Hypothalamus (tissue), 51 donors: ENCODE results near the gene TMEM106A.
"Not testable (repeated sequence)": the region's sequence is repeated elsewhere in the genome, so short reads cannot be mapped to it uniquely, and the experiment has no call there.

ENCODE experiments used
- DNase-seq, 51 donors: peaks; one replicate each; lab custom pipeline; 2025; lab: John Stamatoyannopoulos, UW

TMEM106A gene

GRCh38 chr17:43213545-43213944, 1.9 kb downstream of the TMEM106A start:
- DNase-seq = no peak

GRCh38 chr17:43215341-43215740, 3.7 kb downstream of the TMEM106A start:
- DNase-seq = no peak

- no peak for DNase-seq
These were observed 4.7 kb downstream of the TMEM106A start for GRCh38 chr17:43216369-43216761.

- DNase-seq = no peak
These were observed 5.3 kb downstream of the TMEM106A start for GRCh38 chr17:43216762-43217613.

- no peak for DNase-seq
These were observed 6.0 kb downstream of the TMEM106A start for GRCh38 chr17:43217614-43218087.

- DNase-seq = no peak
These were observed 7.3 kb downstream of the TMEM106A start for GRCh38 chr17:43219001-43219400.

GRCh38 chr17:43219746-43220380, 8.2 kb downstream of the TMEM106A start:
- no peak for DNase-seq

- no peak for DNase-seq
These were observed 8.9 kb downstream of the TMEM106A start for GRCh38 chr17:43220511-43221125.

- no peak for DNase-seq
These were observed 12.6 kb downstream of the TMEM106A start for GRCh38 chr17:43224146-43224705.

- no peak for DNase-seq
These were observed 14.7 kb downstream of the TMEM106A start for GRCh38 chr17:43226393-43226792.

- DNase-seq = not testable (repeated sequence)
These were observed 16.5 kb downstream of the TMEM106A start, which contains the start of gene CCDC200 for GRCh38 chr17:43228020-43228782. CCDC200 (minus strand) TSS chr17:43228623; CDS start chr17:43228554, 69 bp downstream.

GRCh38 chr17:43231205-43232020, 19.7 kb downstream of the TMEM106A start:
- not testable (repeated sequence) for DNase-seq

GRCh38 chr17:43232021-43232699, 20.5 kb downstream of the TMEM106A start:
- not testable (repeated sequence) for DNase-seq

- not testable (repeated sequence) for DNase-seq
These were observed 21.6 kb downstream of the TMEM106A start for GRCh38 chr17:43233263-43233662.

GRCh38 chr17:43233877-43234276, 22.2 kb downstream of the TMEM106A start, which contains the start of gene RNU2-1:
RNU2-1 (minus strand) TSS chr17:43233977.
- DNase-seq = not testable (repeated sequence)

GRCh38 chr17:43239597-43239996, 27.9 kb downstream of the TMEM106A start:
- DNase-seq = not testable (repeated sequence)

- not testable (repeated sequence) for DNase-seq
These were observed 29.1 kb downstream of the TMEM106A start for GRCh38 chr17:43240596-43241352.

- not testable (repeated sequence) for DNase-seq
These were observed 34.8 kb downstream of the TMEM106A start for GRCh38 chr17:43246456-43246855.
